Activated T-cell treated with anti-CD3 and anti-CD28 coated beads for 1 hour (primary cell): ENCODE measurements around the gene ALOX15B.
"Not testable (repeated sequence)": the region's sequence is repeated elsewhere in the genome, so short reads cannot be mapped to it uniquely, and the experiment has no call there.

Experiments used
- DNase-seq: peaks from one replicate; pipeline ENCODE4 v3.0.0-alpha.2; 2020; ENCODE audit warnings: low read depth

ALOX15B gene

GRCh38 chr17:8013731-8014557, 24.9 kb upstream of the ALOX15B start:
- DNase-seq, result no peak

GRCh38 chr17:8014558-8014850, 24.4 kb upstream of the ALOX15B start:
- no peak for DNase-seq

- no peak for DNase-seq
These were observed 23.5 kb upstream of the ALOX15B start for GRCh38 chr17:8015236-8015956.

GRCh38 chr17:8015957-8016631, 22.8 kb upstream of the ALOX15B start:
- no peak for DNase-seq

GRCh38 chr17:8016632-8017424, 22.0 kb upstream of the ALOX15B start:
- no peak for DNase-seq

GRCh38 chr17:8018436-8018835, 20.4 kb upstream of the ALOX15B start:
- no peak for DNase-seq

GRCh38 chr17:8019166-8019565, 19.7 kb upstream of the ALOX15B start:
- no peak for DNase-seq

- DNase-seq, result no peak
These were observed 18.9 kb upstream of the ALOX15B start for GRCh38 chr17:8019665-8020650.

GRCh38 chr17:8020776-8021564, 17.9 kb upstream of the ALOX15B start:
- DNase-seq, result no peak

- DNase-seq, result no peak
These were observed 17.1 kb upstream of the ALOX15B start for GRCh38 chr17:8021565-8022359.

- no peak for DNase-seq
These were observed 16.4 kb upstream of the ALOX15B start for GRCh38 chr17:8022360-8023003.

GRCh38 chr17:8024161-8024560, 14.7 kb upstream of the ALOX15B start:
- not testable (repeated sequence) for DNase-seq

GRCh38 chr17:8025176-8025911, 13.5 kb upstream of the ALOX15B start:
- DNase-seq, result no peak

- DNase-seq, result no peak
These were observed 9.7 kb upstream of the ALOX15B start for GRCh38 chr17:8029121-8029520.

GRCh38 chr17:8031261-8031661, 7.6 kb upstream of the ALOX15B start:
- DNase-seq, result no peak

- no peak for DNase-seq
These were observed 6.9 kb upstream of the ALOX15B start for GRCh38 chr17:8031950-8032349.

GRCh38 chr17:8032442-8032841, 6.4 kb upstream of the ALOX15B start:
- no peak for DNase-seq

GRCh38 chr17:8039611-8040168, 831 bp downstream of the ALOX15B start:
- DNase-seq, result no peak
